GM18870 (cell line): ENCODE data around the gene KRT33A.
"Not testable (repeated sequence)": the region's sequence is repeated elsewhere in the genome, so short reads cannot be mapped to it uniquely, and the experiment has no call there.

ENCODE experiments used
- ATAC-seq: cut with Tn5 transposase; IDR thresholded peaks from one replicate; pipeline ENCODE4 v1.9.1; 2021; ENCODE audit warnings: moderate library complexity; ENCODE audit not compliant: unreplicated experiment

Gene KRT33A

DNA sequence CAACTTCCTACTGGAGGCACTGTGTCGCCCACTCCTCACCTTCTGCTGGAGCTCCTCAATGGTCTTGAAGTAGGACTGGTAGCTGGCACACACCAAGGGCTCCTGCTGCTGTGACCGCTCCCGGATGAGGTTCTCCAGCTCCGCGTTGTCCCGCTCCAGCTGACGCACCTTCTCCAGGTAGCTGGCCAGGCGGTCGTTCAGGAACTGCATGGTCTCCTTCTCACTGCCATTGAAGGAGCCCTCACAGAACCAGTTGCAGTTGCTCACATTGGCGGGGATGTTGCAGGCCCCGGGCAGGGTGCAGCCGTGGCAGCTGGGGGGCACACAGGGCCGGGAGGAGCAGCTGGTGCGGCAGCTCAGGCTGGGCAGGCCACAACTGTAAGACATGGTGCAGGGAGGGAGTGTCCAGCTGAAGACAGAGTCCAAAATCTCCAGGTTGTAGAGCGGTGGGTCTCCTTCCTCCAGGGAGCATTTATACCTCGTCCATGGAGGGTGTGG is at the start of gene KRT33A:
Gene KRT33A (minus strand): TSS at position 448 of the 498 bp plus-strand sequence. CDS start 61 bp downstream, at position 387.
- ATAC-seq: not testable (repeated sequence)

DNA sequence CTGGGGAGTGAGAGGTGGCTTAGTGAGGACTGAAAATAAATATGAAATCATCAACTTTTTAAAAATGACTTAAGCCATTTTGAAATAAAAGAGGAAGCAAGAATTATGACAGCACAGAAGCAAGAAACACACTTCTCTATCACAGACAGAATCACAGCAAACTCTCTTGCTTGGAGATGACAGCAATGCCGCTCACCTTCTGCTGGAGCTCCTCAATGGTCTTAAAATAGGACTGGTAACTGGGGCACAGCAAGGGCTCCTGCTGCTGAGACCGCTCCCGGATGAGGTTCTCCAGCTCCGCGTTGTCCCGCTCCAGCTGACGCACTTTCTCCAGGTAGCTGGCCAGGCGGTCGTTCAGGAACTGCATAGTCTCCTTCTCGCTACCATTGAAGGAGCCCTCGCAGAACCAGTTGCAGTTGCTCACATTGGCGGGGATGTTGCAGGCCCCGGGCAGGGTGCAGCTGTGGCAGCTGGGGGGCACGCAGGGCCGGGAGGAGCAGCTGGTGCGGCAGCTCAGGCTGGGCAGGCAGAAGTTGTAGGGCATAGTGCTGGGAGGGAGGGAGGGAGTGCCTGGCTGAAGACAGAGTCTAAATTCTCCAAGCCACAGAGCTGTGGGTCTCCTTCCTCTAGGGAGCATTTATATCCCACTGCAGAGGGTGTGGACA is 46.5 kb upstream of the KRT33A start, which contains the start of gene KRT31:
Gene KRT31 (minus strand): TSS at position 613 of the 665 bp plus-strand sequence. CDS start 69 bp downstream, at position 544.
- no peak for ATAC-seq

DNA sequence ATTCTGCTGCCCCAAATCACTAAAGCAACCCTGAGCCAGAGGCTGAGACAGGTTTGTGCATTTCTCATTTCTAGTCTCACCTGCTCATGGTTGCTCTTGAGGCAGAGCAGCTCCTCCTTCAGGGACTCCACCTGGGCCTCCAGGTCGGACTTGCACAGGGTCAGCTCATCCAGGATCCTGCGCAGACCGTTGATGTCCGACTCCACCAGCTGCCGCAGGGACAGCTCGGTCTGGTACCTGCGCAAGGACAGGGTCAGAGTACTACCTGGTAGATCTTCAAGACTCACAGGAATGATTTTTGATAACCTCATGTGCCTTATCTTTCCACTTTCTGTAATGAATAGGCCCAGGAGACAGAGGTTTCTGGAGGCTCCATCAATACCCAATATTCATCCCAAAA is 45.7 kb upstream of the KRT33A start:
- no peak for ATAC-seq

DNA sequence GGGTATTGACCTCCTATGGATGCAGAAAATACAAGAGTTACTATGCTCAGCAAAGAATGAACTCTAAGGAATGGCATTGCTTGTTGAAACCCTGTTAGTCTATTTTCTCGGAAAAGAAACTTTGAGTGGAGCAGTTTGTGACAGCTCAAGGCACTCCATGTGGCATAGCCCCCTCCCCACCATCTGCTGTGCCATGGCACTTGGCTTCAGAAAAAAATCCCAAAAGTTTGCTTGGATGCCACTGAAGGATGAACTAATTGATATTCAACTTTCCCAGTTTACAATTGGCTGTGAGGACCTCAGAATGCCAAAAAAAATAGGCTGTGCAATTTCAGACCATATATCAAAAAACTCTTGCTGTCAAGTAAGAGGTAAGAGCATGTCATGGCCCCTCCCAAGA is 45.0 kb upstream of the KRT33A start:
- ATAC-seq: no peak

DNA sequence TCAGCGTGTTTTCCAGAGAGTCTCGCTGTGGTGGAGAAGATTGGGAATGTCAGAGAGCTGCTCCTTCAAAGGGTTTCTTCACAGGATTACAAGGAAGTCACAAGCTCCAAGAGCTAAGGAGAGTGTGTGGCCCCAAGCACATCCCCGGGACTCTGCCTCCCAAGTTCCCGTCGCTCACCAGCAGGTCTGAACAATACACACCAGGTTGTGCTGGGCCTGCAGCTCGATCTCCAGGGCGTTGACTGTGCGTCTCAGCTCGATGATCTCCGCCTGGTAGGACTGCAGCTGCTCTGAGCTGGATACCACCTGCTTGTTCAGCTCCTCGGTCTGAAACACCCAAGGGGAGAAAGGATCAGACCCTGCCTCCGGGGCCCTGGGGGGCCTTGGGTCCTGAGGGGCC is 44.4 kb upstream of the KRT33A start:
- ATAC-seq: not testable (repeated sequence)

DNA sequence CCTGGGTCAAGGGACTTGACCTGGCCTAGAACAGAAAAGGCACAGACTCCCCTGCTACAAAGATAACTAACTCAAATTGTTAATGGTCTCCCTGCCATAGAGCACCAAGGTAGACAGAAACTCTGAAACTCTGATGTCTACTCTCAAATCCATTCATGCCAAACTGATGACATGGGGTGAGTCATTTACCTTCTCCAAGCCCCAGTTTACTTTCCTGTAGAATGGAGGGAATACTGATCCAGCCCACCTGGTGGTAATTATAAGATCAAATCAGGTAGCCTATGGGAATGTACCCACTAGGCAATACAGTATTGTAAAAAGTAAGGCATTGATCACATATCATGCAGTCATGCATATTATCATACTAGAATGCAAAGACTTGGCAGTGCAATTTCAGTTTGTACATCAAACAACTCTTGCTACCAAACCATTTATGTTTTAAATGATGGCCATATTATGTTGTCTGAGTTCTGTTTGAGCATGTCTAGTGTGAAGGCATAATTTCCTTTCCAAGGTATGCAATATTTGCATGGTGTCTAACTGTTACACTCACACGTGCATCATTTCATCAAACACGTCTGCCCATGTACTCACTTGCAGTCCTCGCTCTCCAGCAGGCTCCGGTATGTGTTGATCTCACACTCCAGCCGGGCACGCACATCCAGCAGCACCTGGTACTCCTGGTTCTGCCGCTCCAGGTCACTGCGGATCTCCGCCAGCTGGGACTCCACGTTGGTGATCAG is 43.8 kb upstream of the KRT33A start:
- ATAC-seq: no peak

DNA sequence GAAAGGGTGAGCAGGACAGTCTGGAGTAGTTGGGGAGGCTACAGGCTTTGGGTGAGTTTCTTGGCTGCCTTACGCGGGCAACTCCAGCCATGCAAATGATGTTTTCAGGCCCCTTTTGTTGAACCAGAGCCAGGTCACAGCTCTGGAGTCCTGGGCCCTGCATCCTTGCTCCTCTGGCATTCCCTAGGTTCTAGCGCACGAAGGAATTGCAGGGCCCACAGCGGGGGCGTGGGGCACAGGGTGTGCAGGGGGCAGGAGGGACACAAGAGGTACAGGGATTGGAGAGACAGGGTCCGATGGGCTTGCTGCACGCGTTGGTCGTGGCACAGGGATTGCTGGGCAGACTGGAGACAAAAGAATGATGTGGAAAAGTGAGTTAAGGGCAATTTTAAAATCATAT is 43.2 kb upstream of the KRT33A start:
- ATAC-seq: no peak

DNA sequence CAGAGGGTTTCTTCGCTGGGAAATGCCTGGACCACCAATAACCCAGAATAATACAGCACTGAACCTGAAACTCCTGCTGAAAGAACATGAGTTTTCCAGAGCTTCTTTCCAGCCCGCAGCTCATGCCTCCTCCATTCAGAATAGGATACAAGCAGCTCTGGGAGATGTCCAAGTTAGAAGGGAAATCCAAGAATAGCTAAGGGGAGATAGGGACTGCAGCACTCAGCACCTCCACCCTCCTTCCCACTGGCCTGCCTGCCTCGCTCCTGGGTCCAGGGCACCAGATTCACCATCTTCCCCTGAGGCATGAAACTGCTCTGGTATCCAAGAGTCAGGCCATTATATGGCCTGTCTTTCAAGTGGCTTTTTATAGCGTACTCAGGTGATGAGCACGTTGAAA is 42.7 kb upstream of the KRT33A start:
- no peak for ATAC-seq

DNA sequence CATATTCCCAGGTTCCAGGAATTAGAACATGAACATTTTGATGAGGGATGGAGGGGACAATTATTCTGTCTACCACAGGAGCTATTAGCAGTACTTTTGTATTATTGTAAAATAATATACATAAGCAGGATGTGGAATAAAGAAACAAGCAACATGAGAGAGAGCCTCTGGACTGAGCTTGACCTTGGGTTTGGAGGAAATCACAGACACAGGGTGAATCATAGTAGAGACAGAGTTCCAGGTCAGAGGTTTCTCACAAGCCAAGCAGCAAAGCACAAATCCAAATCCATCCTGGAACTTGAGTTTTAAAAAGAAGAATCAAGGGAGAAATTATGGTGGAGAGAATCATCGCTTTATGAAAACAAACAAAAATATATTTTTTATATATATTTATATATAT is 41.6 kb upstream of the KRT33A start:
- no peak for ATAC-seq

DNA sequence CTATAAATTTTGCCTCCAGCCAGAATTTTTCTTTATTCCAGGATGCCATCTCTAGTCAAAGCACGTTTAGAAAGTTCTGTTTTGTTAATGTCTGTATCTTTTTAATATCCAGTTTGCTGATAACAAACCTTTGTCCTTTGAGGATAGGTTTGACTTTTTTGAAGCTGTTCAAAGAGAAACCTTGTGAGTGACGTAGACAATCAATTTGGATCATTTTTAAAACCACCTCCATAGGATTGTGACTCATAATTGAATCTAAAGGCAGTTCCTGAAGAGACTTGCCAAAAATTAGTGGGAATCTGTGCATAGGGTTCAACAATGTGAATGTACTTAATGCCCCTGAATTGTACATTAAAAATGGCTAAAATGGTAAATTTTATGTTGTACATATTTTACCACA is 40.9 kb upstream of the KRT33A start:
- ATAC-seq: no peak

DNA sequence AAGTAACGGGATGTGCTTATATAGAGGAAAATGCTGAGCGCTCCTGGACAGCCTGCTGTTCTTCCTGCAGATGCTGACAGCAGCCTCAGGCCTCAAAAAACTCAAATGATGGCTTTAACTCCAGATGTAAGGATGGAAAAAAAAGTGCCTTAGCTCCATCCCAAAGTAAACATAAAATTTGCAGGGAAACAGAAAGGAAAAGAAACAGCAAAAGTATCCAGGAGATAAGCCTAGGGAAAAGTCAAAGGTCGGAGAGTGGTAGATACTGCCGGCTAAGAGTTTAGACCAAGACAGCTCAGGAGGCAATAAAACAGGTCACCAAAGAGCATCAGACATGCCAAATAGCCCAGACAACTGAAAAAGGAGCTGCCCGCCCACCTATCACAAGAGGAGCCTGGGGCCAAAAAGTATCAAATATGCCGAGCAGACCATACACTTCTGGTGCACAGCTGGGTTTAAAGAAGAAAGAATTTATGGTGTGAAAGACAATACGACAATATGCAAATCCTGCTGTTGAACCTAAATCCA is 39.8 kb upstream of the KRT33A start:
- ATAC-seq: no peak

DNA sequence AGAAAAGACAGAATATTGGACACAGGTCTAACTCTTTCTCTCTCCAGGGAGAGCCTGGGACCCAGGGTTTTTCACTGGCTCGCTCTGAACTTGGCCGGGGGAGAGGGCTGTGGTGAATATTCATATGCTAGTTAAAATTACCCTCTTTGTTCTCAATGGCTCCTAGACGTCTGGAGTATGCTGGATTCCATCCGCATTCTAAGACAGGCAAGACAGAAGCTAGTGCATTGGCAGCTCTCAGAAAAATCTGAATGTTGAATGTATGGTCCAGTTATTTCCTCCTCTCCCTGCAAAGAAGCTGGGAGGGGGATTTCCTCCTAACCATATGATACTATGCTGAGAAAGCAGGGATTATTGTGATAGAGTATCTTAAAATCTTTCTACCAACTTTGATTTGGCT is 37.0 kb upstream of the KRT33A start:
- ATAC-seq: no peak

DNA sequence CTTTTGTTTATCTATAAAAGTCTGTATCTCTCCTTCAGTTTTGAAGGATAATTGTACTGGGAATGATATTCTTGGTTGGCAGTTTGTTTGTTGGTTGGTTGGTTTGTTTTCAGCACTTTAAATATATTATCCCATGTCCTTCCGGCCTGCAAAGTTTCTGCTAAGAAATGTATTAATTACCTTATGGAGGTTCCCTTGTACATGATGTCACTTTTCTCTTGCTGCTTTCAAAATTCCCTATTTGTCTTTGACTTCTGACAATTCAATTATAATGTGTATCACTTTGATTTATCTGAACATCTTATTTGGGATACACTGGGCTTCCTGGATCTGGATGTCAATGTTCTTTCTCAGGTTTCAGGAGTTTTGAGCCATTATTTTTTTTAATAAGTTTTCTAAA is 35.6 kb upstream of the KRT33A start:
- ATAC-seq: no peak

DNA sequence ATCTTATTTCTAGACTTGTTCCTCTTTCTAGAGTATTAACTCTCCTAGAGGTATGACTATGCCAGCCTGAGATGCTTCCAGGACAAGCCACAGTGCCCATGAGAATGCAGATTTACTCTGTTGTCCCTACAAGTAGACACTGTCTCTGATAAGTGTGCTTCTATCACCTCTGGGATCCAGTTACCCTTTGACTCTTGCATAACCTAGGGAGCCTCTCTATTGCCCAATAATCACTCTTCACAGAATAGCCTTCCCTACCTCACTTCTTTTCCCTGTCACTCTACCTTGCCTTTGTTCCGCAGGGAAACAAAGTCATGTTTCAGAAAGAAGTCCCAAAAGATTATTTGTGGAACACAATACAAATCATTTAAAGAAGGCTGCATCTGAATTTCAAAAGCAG is 33.1 kb upstream of the KRT33A start:
- no peak for ATAC-seq

DNA sequence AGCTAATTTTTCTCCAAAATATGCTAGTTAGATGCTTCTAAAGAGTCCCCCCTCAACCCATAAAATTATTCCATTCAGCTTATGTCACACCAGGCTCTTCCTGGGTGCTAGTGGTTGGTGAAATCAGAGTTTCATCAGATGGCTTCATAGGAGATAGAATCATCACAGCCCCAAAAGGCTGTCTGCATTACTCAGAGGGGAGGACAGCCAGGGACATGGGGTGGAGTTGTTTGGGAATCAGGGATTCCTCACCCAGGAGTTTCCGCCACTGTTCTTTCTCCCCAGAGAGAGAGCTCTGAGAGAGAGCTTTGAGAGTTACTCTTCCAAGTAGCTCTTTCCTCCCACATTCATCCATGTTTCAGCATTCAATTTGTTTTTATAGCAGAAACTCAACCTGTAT is 31.8 kb upstream of the KRT33A start:
- ATAC-seq: no peak

DNA sequence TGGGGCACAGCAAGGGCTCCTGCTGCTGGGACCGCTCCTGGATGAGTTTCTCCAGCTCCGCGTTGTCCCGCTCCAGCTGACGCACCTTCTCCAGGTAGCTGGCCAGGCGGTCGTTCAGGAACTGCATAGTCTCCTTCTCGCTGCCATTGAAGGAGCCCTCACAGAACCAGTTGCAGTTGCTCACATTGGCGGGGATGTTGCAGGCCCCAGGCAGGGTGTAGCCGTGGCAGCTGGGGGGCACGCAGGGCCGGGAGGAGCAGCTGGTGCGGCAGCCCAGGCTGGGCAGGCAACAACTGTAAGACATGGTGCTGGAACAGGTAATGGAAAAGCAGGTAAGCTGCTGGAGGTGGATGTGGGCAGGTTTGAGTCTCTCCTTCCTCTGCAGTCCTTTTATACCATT is 31.3 kb upstream of the KRT33A start, which contains the start of gene KRT34:
Gene KRT34 (minus strand): TSS at position 364 of the 400 bp plus-strand sequence. CDS start 60 bp downstream, at position 304.
- ATAC-seq: not testable (repeated sequence)

DNA sequence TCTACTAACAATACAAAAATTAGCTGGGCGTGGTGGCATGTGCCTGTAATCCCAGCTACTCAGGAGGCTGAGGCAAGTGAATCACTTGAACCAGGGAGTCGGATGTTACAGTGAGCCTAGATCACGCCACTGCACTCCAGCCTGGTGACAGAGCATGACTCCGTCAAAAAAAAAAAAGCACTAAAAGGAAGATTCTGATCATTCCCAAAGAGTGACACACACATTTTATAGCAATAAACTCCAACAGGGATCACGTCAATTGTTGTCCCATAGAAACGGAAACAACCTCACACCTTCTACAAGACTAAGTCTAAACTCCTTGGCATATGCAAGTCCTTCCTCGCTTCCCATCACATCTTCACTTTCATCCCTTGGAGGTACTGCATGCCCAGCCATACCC is 29.5 kb upstream of the KRT33A start:
- ATAC-seq: not testable (repeated sequence)

DNA sequence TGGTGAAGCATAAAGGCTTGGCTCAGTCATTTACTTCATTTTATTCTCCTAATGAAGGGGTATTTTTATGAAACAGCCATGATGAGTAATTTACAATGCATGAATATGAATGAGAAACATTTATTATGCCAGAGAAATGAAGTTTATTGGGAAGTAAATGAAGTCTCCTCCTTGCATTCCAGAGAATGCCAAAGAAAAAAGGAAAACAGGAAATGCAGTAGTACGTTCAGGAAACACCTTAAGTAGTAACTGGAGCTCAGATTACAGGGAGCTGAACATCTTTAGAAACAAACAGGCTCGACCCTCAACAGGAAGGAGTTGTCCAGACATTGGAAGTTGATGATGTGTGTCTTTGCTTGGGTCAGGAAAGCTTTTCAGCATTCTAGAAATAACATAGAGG is 26.9 kb upstream of the KRT33A start:
- no peak for ATAC-seq

DNA sequence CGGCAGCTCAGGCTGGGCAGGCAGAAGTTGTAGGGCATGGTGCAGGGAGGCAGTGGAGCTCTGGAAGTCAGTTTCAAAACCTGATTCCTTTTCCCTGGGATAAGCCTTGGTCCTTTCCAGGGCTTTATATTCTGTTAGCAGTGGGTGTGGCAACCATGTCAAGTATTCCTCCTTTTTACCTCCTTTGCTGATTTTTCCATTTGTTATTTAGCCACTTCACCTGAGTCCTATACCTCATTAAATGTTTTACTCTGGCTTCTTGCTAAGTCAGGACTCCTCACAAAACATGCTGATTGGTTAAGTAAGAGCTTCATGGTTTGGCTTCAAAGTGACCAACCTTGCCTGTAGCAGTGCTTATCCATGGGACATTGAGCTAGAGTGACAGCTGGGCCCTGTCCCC is 19.1 kb upstream of the KRT33A start, which contains the start of gene KRT33B:
Gene KRT33B (minus strand): TSS at position 101 of the 400 bp plus-strand sequence. CDS start 63 bp downstream, at position 38.
- ATAC-seq: no peak

DNA sequence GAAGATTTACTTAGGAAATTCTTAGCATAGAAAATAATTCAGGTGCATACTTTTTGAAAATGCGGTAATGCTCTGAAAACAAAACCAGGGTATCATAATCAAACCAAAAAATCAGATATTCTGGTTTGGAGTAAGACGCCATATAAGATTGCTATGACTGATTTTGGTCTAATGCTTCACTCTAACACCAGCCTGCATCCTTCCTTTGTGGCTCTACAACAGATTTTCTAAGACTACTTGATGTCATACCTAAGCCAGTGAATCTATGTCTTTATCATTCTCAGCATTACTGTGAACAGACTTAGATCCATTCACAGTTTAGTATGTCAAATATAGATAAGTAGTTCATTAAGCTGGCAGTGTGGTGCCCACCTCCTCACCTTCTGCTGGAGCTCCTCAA is 18.4 kb upstream of the KRT33A start:
- ATAC-seq: no peak

DNA sequence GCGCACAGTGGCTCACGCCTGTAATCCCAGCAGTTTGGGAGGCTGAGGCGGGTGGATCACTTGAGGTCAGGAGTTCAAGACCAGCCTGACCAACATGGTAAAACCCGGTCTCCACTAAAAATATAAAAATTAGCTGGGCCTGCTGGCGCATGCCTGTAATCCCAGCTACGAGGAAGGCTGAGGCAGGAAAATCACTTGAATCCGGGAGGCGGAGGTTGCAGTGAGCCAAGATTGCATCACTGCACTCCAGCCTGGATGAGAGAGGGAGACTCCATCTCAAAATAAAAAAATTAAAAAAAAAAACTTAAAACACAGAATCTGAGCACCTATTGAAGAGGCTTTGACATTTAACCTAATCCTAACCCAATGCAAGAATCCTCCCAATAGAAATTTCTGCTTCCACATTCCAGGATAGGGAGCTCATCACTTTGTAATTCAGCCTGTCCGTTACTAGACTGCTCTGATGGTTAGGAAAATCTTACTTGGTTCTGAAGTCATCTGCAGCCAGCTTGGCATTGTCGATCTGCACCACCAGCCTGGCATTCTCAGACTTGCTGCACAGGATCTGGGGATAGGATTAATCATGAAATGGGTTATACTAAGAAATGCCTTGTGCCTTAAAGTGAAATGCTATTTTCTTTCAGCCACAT is 16.9 kb upstream of the KRT33A start:
- no peak for ATAC-seq
